Measurements from ENCODE around the gene DAB2IP.

DNA sequence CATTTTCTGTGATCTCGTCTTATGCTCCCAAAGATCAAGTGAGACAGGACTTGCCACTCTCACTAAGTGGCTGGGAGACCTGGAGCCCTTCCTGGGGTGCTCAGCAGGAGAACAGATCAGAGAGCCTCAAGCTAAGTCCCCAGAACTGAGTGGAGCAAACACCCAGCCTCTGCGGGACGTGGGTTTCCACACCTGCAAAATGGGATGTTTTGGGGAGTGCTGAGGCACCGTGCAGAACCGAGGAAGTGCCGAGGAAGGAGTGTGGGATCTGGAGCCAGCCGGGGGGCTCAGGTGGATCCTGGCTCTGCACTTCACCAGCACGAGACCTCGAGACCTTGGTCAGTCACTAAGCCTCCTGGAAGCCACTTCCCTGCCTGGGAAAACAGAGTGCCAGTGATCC is 166.0 kb downstream of the DAB2IP start:
- TF ChIP-seq, protein P1, sequence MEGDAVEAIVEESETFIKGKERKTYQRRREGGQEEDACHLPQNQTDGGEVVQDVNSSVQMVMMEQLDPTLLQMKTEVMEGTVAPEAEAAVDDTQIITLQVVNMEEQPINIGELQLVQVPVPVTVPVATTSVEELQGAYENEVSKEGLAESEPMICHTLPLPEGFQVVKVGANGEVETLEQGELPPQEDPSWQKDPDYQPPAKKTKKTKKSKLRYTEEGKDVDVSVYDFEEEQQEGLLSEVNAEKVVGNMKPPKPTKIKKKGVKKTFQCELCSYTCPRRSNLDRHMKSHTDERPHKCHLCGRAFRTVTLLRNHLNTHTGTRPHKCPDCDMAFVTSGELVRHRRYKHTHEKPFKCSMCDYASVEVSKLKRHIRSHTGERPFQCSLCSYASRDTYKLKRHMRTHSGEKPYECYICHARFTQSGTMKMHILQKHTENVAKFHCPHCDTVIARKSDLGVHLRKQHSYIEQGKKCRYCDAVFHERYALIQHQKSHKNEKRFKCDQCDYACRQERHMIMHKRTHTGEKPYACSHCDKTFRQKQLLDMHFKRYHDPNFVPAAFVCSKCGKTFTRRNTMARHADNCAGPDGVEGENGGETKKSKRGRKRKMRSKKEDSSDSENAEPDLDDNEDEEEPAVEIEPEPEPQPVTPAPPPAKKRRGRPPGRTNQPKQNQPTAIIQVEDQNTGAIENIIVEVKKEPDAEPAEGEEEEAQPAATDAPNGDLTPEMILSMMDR (conservative IDR thresholded peaks at IDR 0.05; ENCODE audit: low read length): no peak
- TF ChIP-seq EZH2phosphoT487 (IDR thresholded peaks at IDR 0.05; ENCODE audit: borderline replicate concordance): no peak
